CD4-positive, alpha-beta T cell treated with Interleukin-15 for 4 hours (primary cell): Measurements from ENCODE around the gene OR2A5.
"Not testable (repeated sequence)": the region's sequence is repeated elsewhere in the genome, so short reads cannot be mapped to it uniquely, and the experiment has no call there.

Experiments used
- DNase-seq: peaks from one replicate; pipeline ENCODE4 v3.0.0-alpha.2; 2020; ENCODE audit warnings: low spot score

OR2A5 gene

DNA sequence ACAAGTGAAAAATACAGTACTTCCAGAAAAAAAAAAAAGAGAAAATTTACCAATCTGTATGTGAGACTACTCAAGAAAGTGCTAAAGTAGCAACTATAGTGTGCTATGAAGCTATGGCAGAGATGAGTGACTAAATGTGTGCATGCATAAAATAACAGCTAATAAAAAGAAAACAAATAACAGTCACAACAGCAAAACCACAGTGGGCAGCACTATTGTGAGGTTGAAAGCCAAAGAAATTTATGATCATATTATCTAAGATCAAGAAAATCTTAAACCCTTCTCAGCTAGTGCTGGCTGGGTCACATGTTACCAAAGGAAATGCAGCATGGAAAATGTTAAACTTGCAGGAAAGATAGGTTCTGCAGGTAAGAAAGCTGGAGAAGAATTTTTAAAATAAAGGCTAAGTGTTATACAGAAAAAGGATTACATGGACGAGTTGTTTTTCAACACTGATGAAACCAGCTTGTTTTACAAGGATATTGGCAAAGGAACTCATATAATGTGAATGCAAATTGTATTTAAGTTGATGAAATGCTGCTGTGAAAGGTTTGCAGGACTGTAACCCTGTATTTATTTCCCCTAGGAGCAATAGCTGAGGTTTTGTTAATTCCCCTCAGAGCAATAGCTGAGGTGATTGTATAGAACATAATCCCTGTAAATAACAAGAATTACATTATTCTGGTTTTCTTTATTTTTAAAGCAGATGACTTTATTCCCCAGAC, 15.6 kb upstream of the OR2A5 start:
- no peak for DNase-seq

DNA sequence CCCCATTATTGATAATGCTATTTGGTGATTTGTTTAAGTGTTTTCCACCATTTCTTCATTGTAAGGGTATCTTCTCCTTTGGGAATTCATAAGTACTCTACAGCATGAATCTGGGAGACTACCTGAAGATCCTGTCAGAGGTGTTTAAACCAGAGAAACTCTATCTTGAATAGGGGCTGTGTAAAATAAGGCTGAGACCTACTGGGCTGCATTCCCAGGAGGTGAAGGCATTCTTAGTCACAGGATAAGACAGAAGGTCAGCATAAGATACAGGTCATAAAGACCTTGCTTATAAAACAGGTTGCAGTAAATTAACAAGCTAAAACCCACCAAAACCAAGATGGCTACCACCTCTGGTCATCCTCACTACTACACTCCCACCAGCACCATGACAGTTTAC, 13.4 kb upstream of the OR2A5 start:
- no peak for DNase-seq

DNA sequence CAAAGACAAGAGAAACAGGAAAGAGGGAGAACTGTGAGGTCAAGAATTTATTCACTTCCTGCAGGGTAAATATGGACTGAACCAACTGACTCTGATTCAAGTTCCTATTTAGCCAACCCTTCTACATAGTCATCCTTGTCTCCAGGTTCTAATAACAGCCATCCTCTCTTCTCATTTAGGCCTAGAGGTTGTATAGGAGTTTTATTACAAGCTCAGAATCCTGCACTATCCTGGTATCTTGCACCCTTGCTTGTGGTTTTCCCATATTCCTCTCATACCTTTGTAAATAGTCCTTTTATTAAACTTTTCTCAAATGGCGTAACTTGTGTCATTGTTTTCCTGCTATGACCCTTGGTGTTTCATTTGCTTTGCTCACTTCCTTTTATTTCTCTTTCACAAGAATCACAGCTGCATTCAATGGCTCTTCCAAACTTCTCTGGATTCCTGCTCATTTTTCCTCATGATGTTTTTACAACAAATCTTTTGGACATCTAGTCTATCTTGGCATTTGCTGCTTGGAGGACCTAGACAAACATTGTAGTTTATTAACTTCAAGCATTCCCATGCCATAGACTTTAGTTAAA, 12.4 kb upstream of the OR2A5 start:
- DNase-seq, result no peak

DNA sequence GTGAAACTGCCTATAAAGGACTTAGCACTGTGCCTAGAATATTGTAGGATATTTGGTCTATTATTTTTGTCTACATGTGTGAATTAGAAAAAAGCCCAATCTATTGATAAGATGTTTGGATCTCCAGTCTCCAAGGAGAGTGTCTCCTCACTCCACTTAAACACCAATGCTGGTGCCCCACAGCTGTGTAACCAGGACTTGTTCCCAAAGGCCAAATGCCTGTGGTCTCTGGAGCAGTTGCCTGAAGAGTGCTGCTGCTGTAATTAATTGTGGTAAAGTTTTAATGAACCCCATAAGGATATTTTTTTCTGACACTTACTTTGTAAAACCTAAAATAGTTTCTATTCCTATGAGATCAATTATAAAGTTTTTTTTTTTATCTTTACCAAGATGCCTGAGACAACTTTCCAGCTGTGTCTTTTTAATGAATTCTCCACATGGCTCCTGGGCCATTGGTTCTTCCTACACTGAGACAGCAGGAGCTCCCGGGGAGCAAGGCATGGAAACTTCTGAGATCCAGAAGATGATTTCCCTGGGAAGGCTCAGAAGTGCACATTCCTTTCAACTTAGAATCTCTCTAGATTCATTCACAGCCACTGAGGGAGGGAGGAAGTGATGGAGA, 11.2 kb upstream of the OR2A5 start:
- DNase-seq, result no peak

GRCh38 chr7:144038887-144039286, 9.9 kb upstream of the OR2A5 start:
- no peak for DNase-seq

DNA sequence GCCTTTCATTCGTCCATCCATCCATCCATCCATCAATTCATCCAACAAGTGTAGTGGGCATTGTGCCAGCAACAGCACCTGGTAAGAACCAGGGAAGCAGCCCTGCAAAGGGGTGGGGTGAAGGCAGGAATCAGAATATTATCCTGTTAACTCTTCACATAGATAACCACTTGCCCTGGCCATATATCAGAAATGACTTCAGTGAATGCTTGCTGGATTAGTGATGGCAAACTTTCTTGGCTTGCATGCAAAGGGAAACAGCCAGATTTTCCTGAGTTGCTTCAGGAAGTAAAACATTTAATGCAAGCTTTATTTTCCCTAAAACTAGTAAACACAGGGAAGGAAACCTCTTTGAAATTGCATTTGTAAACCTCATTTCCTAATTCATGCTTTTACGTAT, 743 bp downstream of the OR2A5 start:
- DNase-seq, result no peak

GRCh38 chr7:144050093-144050492, 1.3 kb downstream of the OR2A5 start:
- no peak for DNase-seq

DNA sequence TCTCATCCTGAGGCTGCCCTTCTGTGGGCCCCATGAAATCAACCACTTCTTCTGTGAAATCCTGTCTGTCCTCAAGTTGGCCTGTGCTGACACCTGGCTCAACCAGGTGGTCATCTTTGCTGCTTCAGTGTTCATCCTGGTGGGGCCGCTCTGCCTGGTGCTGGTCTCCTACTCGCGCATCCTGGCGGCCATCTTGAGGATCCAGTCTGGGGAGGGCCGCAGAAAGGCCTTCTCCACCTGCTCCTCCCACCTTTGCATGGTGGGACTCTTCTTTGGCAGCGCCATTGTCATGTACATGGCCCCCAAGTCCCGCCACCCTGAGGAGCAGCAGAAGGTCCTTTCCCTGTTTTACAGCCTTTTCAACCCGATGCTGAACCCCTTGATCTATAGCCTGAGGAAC, 2.1 kb downstream of the OR2A5 start:
- not testable (repeated sequence) for DNase-seq

GRCh38 chr7:144057954-144058353, 9.2 kb downstream of the OR2A5 start:
- DNase-seq, result no peak

- no peak for DNase-seq
Observed at GRCh38 chr7:144063710-144064109, 15.0 kb downstream of the OR2A5 start.

GRCh38 chr7:144069511-144069910, 20.8 kb downstream of the OR2A5 start, which contains the start of gene OR2A25:
TSS of gene OR2A25 (plus strand) at chr7:144069811. CDS start at chr7:144074220, 4,409 bp downstream.
- DNase-seq, result no peak

DNA sequence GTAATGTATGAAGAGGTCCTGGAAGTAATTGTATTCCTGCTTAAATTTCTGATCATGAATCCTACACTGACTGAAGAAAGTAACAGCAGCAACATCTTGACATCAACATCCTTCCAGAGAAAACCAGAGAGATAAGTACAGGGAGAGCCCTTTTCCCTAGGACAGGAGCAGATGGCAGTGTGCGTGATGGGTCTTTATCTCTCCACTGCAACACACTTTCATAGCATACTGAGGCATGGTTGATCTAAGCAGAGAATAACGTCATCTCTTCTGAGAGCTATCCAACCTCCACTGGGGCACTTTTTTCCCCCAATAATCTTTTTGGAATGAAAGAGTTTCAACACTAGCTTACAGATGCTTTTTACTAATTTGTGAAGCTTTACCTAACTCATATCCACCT, 21.2 kb downstream of the OR2A5 start:
- DNase-seq, result no peak

DNA sequence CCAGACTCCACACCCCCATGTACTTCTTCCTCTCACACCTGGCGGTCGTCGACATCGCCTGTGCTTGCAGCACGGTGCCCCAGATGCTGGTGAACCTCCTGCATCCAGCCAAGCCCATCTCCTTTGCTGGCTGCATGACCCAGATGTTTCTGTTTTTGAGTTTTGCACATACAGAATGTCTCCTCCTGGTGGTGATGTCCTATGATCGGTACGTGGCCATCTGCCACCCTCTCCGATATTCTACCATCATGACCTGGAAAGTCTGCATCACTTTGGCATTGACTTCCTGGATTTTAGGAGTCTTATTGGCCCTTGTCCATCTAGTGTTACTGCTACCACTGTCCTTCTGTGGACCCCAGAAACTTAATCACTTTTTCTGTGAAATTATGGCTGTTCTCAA, 25.6 kb downstream of the OR2A5 start:
- no peak for DNase-seq

- no peak for DNase-seq
Observed at GRCh38 chr7:144085978-144086377, 37.2 kb downstream of the OR2A5 start, which contains the start of gene OR2A12. TSS of gene OR2A12 (plus strand) at chr7:144086278. CDS start at chr7:144095108, 8,830 bp downstream.

DNA sequence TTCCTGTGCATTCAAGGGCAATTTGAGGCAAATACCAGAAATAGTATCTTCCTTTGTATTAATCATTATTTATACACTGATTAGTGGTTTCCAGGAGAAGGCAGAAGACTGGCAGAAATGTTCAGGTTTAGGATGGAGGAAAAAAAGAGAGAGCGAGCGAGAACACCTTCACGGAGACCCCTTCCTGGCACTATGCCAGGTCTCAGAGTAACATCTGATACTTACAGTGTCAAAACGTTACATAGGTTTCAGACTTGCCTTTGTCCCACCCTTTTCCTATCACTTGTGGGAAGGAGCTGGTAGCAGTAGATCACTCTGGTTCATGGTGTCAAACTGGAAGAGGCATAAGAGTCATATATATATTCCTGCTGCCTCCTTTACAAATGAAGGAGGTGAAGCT, 38.0 kb downstream of the OR2A5 start:
- no peak for DNase-seq

GRCh38 chr7:144087230-144087629, 38.5 kb downstream of the OR2A5 start:
- DNase-seq, result no peak

GRCh38 chr7:144090667-144091066, 41.9 kb downstream of the OR2A5 start:
- DNase-seq, result no peak

- DNase-seq, result no peak
Observed at GRCh38 chr7:144098776-144099175, 50.0 kb downstream of the OR2A5 start.

DNA sequence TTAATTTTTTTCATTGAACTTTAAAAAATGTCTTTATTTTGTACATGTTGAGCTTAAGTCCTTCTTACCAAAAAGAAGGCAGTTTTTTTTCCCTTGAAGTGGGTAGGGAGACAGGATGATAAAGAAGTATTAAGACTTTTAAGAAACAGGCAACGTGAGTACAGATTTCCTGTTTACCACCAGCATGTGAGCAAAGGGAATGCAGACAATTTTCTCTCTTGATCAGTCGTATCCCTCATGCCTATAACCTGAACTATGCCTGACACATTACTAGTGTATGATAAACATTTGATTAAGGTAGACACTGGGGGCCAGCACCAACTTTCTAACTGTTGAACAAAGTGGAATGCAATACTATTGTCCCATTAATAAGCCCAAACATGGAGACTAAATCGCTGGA, 51.9 kb downstream of the OR2A5 start:
- DNase-seq, result no peak

- no peak for DNase-seq
Observed at GRCh38 chr7:144102041-144102440, 53.3 kb downstream of the OR2A5 start.

- DNase-seq, result no peak
Observed at GRCh38 chr7:144105211-144105610, 56.5 kb downstream of the OR2A5 start.
